Adrenal gland (tissue), 12 donors: ENCODE measurements around the gene TXNRD2. TPM values are rescaled to one million over a fixed set of nuclear protein-coding genes. Genes with fewer than 3 reads are reported as not detected.

Experiments
- DNase-seq, 7 donors: peaks; one replicate each; pipeline ENCODE4 v3.0.0-alpha.2; 2019 to 2020
- H3K27ac ChIP-seq, 5 donors: fragments of 200-600 bp; sonication (generic) in 4 of 5; 1 replicate in 3 of 5; 2 replicates in 2 of 5; pipeline versions ENCODE4 v1.5.1 to v1.8.0; 2016 to 2020; ENCODE audit warnings: mild to moderate bottlenecking in 1 of 5
- H3K27me3 ChIP-seq: fragments of 200-600 bp; 2 replicates; pipeline ENCODE4 v1.8.0; 2021
- H3K36me3 ChIP-seq, 2 donors: fragments of 200-600 bp; replicated peaks in 1 of 2; 1 replicate in 1 of 2; 2 replicates in 1 of 2; pipeline versions ENCODE4 v1.5.1 to v1.8.0; 2018 to 2022
- H3K4me1 ChIP-seq, 2 donors: fragments of 200-600 bp; replicated peaks in 1 of 2; 1 replicate in 1 of 2; 2 replicates in 1 of 2; pipeline versions ENCODE4 v1.5.1 to v1.8.0; 2018 to 2021
- H3K4me3 ChIP-seq, 4 donors: fragments of 200-600 bp; sonication (generic) in 3 of 4; one replicate each; pipeline ENCODE4 v1.5.1; 2016 to 2018
- H3K9me3 ChIP-seq, 3 donors: fragments of 200-600 bp; sonication (generic) in 1 of 3; replicated peaks in 1 of 3; 1 replicate in 2 of 3; 2 replicates in 1 of 3; pipeline versions ENCODE4 v1.5.1 to v1.8.0; 2016 to 2021
- CTCF ChIP-seq, 6 experiments: fragments of 450-650 bp in 4 of 6; fragments of 200-600 bp in 2 of 6; sonication (generic) in 1 of 6; IDR thresholded peaks; 1 replicate in 5 of 6; 2 replicates in 1 of 6; pipeline versions ENCODE4 v1.5.1 to v1.8.0; 2016 to 2021; ENCODE audit warnings: antibody characterized with exemption in 6 of 6, mild to moderate bottlenecking in 2 of 6, moderate library complexity in 1 of 6
- POLR2A ChIP-seq, 2 donors: fragments of 450-650 bp; IDR thresholded peaks; one replicate each; pipeline ENCODE4 v1.6.1; 2017; ENCODE audit warnings: antibody characterized with exemption in 2 of 2, mild to moderate bottlenecking in 2 of 2, moderate library complexity in 1 of 2
- WGBS, 4 donors: extraction: QIAGEN DNeasy Blood & Tissue Kit in 2 of 4; methylation state at CpG; one replicate each; pipeline versions ENCODE4 v1.1.5 to v1.1.7; 2013 to 2017; 5-methylcytosine and 5-hydroxymethylcytosine counted together
- intact Hi-C, 2 donors: fragments of 100-400 bp; cut with DNase I; formaldehyde crosslinking; loops; one replicate each; pipeline versions ENCODE4 v1.14.1 to v1.15.0; 2022 to 2023
- polyA plus RNA-seq, 3 donors: library from polyadenylated mRNA; stranded (reverse); fragments of 200-250 nt in 2 of 3; fragments of 350-450 nt in 1 of 3; fragmentation: Illumina TruSeq in 1 of 3; extraction: RNeasy Lipid Tissue Mini Kit (QIAGEN cat#74804) in 1 of 3; gene quantifications; one replicate each; pipeline ENCODE4 v1.2.3, GENCODE V29; 2013 to 2014
- total RNA-seq, 9 donors: library from RNA; depleted of rRNA in 4 of 9; stranded (reverse); fragments of >200 nt in 4 of 9; fragments of 120-200 nt in 1 of 9; fragmentation: NEBNext Ultra II Directional in 1 of 9; extraction: Animal tissue kit (Norgen Biotek cat#: 25700) in 1 of 9; gene quantifications; one replicate each; pipeline versions ENCODE4 v1.1.0 to v1.2.4, GENCODE V29; 2013 to 2023
- donor health status: healthy with polysubstance abuse.
- donor health status: Bipolar disorder and iron deficiency.
- donor health status: DM: yes; HTN: yes; CAD: no.
- donor health status: DM: no; HTN: no; CAD: no.
- donor health status: DM: no; HTN: no; CAD: no.
- donor health status: DM: yes; HTN: yes; CAD: no.

The TXNRD2 gene
- total and polyA plus RNA-seq, 12 donors: 39.6 to 171 (median 59.5) TPM

GRCh38 chr22:19841641-19842392 lies 99.8 kb downstream of the TXNRD2 start:
- Histone ChIP-seq H3K36me3 (no peaks in the 10 kb centered on the region), H3K27ac (no peak overlapping the region), H3K9me3 (no peaks in the 10 kb centered on the region), H3K27me3 (no peaks in the 10 kb centered on the region), H3K4me1 (peaks cover 0 to 8% of the 10 kb centered on the region in 2 donors), H3K4me3 (no peak overlapping the region)
- no peak for DNase-seq
- TF ChIP-seq CTCF (IDR thresholded peaks at IDR 0.05) (no peak), POLR2A (IDR thresholded peaks at IDR 0.05) (no peak)
- intact Hi-C loops: no loop called here
- WGBS, 4 donors: 83 to 95% (median 93%) methylated on average over 6 to 8 of the region's 8 CpGs

DNA sequence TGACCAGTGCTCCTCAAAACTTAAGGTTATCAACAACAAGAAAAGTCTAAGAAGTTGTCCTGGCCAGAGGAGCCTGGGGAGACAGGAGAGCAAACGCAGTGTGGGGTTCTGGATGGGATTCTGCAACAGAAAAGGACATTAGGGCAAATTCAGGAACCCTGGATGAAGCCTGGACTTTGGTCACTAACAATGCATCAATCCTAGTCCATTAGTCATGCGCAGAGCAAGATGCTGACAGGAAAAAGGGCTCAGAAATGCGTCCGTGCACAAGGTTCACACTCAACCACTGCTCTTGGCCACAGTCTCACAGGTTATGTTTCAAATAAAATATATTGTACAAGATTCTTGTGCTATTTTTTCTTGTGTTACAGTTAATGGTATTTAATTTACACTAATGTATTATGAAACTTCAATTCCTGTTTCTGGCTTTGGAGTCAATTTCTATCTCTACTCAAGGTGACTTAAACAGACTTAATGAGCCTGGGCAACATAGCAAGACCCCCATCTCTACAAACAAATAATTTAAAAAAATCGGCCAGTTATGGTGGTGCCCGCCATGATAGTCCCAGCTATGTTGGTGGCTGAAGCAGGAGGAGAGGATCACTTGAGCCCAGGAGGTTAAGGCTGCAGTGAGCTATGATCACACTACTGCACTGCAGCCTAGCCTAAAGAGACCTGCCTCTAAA lies 100.5 kb downstream of the TXNRD2 start:
- no peak for TF ChIP-seq CTCF (IDR thresholded peaks at IDR 0.05)
- TF ChIP-seq POLR2A (IDR thresholded peaks at IDR 0.05): no peak
- 89 to 97% (median 92%) methylated on average over 6 of the region's 6 CpGs for WGBS, 4 donors
- Histone ChIP-seq H3K9me3 (no peaks in the 10 kb centered on the region), H3K27ac (no peak overlapping the region), H3K36me3 (no peaks in the 10 kb centered on the region), H3K4me1 (peaks cover 0 to 8% of the 10 kb centered on the region in 2 donors), H3K4me3 (no peak overlapping the region), H3K27me3 (no peaks in the 10 kb centered on the region)
- intact Hi-C loops: no loop called here
- no peak for DNase-seq

GRCh38 chr22:19840059-19840458 lies 101.6 kb downstream of the TXNRD2 start:
- 84 to 91% (median 88%) methylated on average over 4 of the region's 4 CpGs for WGBS, 4 donors
- H3K36me3 ChIP-seq: no peaks in the 10 kb centered on the region
- TF ChIP-seq CTCF (IDR thresholded peaks at IDR 0.05) (no peak), POLR2A (IDR thresholded peaks at IDR 0.05) (no peak)
- peaks cover 0 to 8% of the 10 kb centered on the region in 2 donors for H3K4me1 ChIP-seq
- H3K9me3 ChIP-seq: no peaks in the 10 kb centered on the region
- intact Hi-C loops: no loop called here
- no peaks in the 10 kb centered on the region for H3K27me3 ChIP-seq
- no peak overlapping the region for H3K4me3 ChIP-seq
- no peak for DNase-seq
- no peak overlapping the region for H3K27ac ChIP-seq

DNA sequence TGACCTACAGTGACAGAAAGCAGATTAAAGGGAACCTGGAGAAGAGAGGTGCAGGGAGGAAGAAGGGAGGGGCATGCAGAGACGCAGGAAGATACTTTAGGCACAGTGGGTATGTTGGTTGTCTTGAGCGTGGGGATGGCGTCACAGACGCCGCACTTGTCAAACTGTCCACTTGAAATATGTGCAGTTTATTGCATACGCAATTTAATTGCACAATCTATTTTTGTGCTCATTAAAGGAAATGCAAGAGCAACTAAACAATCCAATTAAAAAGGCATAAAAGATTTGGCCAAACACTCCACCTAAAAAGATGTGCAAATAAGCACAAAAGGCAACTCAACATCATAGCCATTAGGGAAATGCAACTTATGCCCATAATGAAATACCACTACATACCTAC lies 103.7 kb downstream of the TXNRD2 start:
- DNase-seq: no peak
- H3K4me3 ChIP-seq: no peak overlapping the region
- no peaks in the 10 kb centered on the region for H3K9me3 ChIP-seq
- TF ChIP-seq POLR2A (IDR thresholded peaks at IDR 0.05): no peak
- TF ChIP-seq CTCF (IDR thresholded peaks at IDR 0.05): no peak
- H3K4me1 ChIP-seq: no peaks in the 10 kb centered on the region
- intact Hi-C loops: no loop called here
- no peak overlapping the region for H3K27ac ChIP-seq
- no peaks in the 10 kb centered on the region for H3K27me3 ChIP-seq
- no peaks in the 10 kb centered on the region for H3K36me3 ChIP-seq
- WGBS, 4 donors: 88 to 94% (median 91%) methylated on average over 6 of the region's 6 CpGs
